Right atrium auricular region (tissue), 2 donors: ENCODE results near the gene KRTAP10-8. TPM values are rescaled to one million over a fixed set of nuclear protein-coding genes. Genes with fewer than 3 reads are reported as not detected.
"Not testable (repeated sequence)": the region's sequence is repeated elsewhere in the genome, so short reads cannot be mapped to it uniquely, and the experiment has no call there.

Source experiments
- DNase-seq: peaks from one replicate; pipeline ENCODE4 v3.0.0-alpha.2; 2019; ENCODE audit warnings: low spot score
- H3K27ac ChIP-seq, 2 donors: fragments of 200-600 bp; sonication (generic); 1 replicate in 1 of 2; 2 replicates in 1 of 2; pipeline ENCODE4 v1.5.1; 2016 to 2019
- H3K27me3 ChIP-seq, 2 donors: fragments of 200-600 bp; sonication (generic); one replicate each; pipeline versions ENCODE4 v1.5.1 to v1.6.0; 2017 to 2019
- H3K36me3 ChIP-seq: fragments of 200-600 bp; sonication (generic); one replicate; pipeline ENCODE4 v1.5.1; 2016
- H3K4me1 ChIP-seq, 2 donors: fragments of 200-600 bp; sonication (generic); one replicate each; pipeline versions ENCODE4 v1.5.1 to v1.6.0; 2017 to 2019
- H3K4me3 ChIP-seq, 2 donors: fragments of 200-600 bp; sonication (generic); 1 replicate in 1 of 2; 2 replicates in 1 of 2; pipeline ENCODE4 v1.5.1; 2017 to 2019; ENCODE audit warnings: mild to moderate bottlenecking in 1 of 2, moderate library complexity in 1 of 2
- H3K9me3 ChIP-seq, 2 donors: fragments of 200-600 bp; sonication (generic); one replicate each; pipeline ENCODE4 v1.5.1; 2019
- CTCF ChIP-seq, 2 donors: fragments of 200-600 bp; sonication (generic); IDR thresholded peaks; one replicate each; pipeline ENCODE4 v1.5.1; 2019; ENCODE audit warnings: antibody characterized with exemption in 2 of 2
- total RNA-seq, 2 donors: library from RNA; depleted of rRNA; stranded (reverse); fragments of >200 nt; gene quantifications; one replicate each; pipeline ENCODE4 v1.1.0, GENCODE V29; 2016

KRTAP10-8 gene
- total RNA-seq, 2 donors from 2014 or later = not detected

- DNase-seq = peak; percentile 49
- Histone ChIP-seq H3K4me1 (no peaks in the 10 kb centered on the region), H3K9me3 (peaks cover 0 to 3% of the 10 kb centered on the region in 2 donors), H3K27ac (no peak overlapping the region), H3K27me3 (no peaks in the 10 kb centered on the region), H3K36me3 (no peaks in the 10 kb centered on the region), H3K4me3 (no peak overlapping the region)
- TF ChIP-seq CTCF (IDR thresholded peaks at IDR 0.05) = no peak
Measured at GRCh38 chr21:44639331-44639655, 27.4 kb downstream of the KRTAP10-8 start.

DNA sequence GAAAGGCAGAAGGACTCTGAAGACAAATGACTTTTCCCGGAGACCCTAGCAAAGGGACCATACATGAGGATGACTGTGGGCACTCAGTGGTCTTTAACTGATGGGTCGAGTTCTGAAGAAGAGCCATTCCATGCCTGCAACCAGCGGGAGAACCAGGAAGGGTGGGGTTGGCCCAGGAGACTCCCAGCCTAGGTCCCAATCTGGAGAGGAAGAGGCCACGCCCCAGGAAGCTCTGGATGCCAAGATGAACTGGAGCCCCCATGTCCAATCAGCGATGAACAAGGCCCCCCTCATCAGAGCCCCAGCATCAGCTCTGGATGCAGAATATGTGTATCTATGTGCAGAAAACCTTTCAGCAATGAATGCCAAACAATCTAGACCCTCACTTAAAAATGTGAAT, 28.9 kb downstream of the KRTAP10-8 start:
- H3K27me3 ChIP-seq = no peaks in the 10 kb centered on the region
- TF ChIP-seq CTCF (IDR thresholded peaks at IDR 0.05) = no peak
- no peak overlapping the region for H3K4me3 ChIP-seq
- H3K4me1 ChIP-seq = no peaks in the 10 kb centered on the region
- DNase-seq = no peak
- peaks cover 0 to 17% of the 10 kb centered on the region in 2 donors for H3K9me3 ChIP-seq
- no peaks in the 10 kb centered on the region for H3K36me3 ChIP-seq
- no peak overlapping the region for H3K27ac ChIP-seq

GRCh38 chr21:44643741-44644310, 31.9 kb downstream of the KRTAP10-8 start:
- no peaks in the 10 kb centered on the region for H3K36me3 ChIP-seq
- H3K4me3 ChIP-seq = no peak overlapping the region
- H3K27ac ChIP-seq = no peak overlapping the region
- no peak for TF ChIP-seq CTCF (IDR thresholded peaks at IDR 0.05)
- H3K9me3 ChIP-seq = peaks cover 0 to 17% of the 10 kb centered on the region in 2 donors
- peak; percentile 23 for DNase-seq
- no peaks in the 10 kb centered on the region for H3K27me3 ChIP-seq
- H3K4me1 ChIP-seq = no peaks in the 10 kb centered on the region

DNA sequence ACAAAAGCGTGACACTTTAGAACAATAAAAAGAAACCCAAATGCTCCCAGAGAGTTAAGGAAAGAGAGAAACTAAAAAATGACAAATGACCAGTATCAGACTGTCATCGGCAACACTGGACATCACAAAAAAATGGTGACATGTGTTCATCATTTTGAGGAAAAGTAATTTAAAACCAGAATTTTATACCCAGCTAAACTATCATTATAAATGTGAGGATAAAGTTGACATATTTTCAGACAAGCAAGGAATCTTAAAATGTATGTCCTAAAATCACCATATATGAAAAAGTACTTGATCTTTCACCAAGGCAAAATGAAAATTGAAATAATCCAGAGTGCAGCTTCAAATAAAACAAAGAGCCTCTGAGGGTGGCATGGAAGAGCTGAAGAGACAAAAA, 33.0 kb downstream of the KRTAP10-8 start:
- DNase-seq = no peak
- no peaks in the 10 kb centered on the region for H3K4me1 ChIP-seq
- peaks cover 0 to 17% of the 10 kb centered on the region in 2 donors for H3K9me3 ChIP-seq
- no peaks in the 10 kb centered on the region for H3K27me3 ChIP-seq
- no peak overlapping the region for H3K4me3 ChIP-seq
- TF ChIP-seq CTCF (IDR thresholded peaks at IDR 0.05) = no peak
- no peaks in the 10 kb centered on the region for H3K36me3 ChIP-seq
- H3K27ac ChIP-seq = no peak overlapping the region

DNA sequence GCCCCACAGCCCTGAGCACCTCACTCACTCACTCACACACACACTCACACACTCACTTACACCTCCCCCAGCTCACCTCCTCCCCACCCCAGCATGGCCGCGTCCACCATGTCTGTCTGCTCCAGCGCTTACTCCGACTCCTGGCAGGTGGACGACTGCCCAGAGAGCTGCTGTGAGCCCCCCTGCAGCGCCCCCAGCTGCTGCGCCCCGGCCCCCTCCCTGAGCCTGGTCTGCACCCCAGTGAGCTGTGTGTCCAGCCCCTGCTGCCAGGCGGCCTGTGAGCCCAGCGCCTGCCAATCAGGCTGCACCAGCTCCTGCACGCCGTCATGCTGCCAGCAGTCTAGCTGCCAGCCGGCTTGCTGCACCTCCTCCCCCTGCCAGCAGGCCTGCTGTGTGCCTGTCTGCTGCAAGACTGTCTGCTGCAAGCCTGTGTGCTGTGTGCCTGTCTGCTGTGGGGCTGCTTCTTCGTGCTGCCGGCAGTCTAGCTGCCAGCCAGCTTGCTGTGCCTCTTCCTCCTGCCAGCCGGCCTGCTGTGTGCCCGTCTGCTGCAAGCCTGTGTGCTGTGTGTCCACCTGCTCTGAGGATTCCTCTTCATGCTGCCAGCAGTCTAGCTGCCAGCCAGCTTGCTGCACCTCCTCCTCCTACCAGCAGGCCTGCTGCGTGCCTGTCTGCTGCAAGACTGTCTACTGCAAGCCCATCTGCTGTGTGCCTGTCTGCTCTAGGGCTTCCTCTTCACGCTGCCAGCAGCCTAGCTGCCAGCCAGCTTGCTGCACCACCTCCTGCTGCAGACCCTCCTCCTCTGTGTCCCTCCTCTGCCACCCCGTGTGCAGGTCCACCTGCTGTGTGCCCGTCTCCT, 34.7 kb downstream of the KRTAP10-8 start, which contains the start of gene KRTAP10-11:
Gene KRTAP10-11 (plus strand): TSS at position 49 of the 856 bp plus-strand sequence. CDS start 45 bp downstream, at position 94.
- H3K4me1 ChIP-seq, H3K36me3 ChIP-seq, H3K27ac ChIP-seq, H3K4me3 ChIP-seq, H3K27me3 ChIP-seq: not testable (repeated sequence)
- peaks cover 0 to 17% of the 10 kb centered on the region in 2 donors for H3K9me3 ChIP-seq
- peak; percentile 47 for DNase-seq

DNA sequence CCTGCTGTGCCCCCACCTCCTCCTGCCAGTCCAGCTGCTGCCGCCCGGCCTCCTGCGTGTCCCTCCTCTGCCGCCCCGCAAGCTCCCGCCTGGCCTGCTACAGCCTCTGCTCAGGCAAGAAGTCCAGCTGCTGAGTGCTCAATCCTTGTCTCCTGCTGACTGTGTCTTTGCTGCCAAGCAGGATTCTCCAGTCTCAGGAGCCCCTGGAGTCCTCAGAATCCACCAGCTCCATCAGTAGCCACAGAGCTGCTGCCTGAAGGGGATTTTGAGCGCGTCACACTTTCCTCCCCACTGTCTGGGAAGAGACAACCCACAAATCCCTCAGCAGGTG, 35.3 kb downstream of the KRTAP10-8 start:
- Histone ChIP-seq H3K36me3 (no peaks in the 10 kb centered on the region), H3K9me3 (peaks cover 0 to 17% of the 10 kb centered on the region in 2 donors), H3K27ac (no peak overlapping the region), H3K4me1 (no peaks in the 10 kb centered on the region), H3K4me3 (no peak overlapping the region), H3K27me3 (no peaks in the 10 kb centered on the region)
- peak; percentile 23 for DNase-seq
- TF ChIP-seq CTCF (IDR thresholded peaks at IDR 0.05) = no peak
